ENCODE results near the gene QRFP.
"Not testable (repeated sequence)": the region's sequence is repeated elsewhere in the genome, so short reads cannot be mapped to it uniquely, and the experiment has no call there.

QRFP gene

DNA sequence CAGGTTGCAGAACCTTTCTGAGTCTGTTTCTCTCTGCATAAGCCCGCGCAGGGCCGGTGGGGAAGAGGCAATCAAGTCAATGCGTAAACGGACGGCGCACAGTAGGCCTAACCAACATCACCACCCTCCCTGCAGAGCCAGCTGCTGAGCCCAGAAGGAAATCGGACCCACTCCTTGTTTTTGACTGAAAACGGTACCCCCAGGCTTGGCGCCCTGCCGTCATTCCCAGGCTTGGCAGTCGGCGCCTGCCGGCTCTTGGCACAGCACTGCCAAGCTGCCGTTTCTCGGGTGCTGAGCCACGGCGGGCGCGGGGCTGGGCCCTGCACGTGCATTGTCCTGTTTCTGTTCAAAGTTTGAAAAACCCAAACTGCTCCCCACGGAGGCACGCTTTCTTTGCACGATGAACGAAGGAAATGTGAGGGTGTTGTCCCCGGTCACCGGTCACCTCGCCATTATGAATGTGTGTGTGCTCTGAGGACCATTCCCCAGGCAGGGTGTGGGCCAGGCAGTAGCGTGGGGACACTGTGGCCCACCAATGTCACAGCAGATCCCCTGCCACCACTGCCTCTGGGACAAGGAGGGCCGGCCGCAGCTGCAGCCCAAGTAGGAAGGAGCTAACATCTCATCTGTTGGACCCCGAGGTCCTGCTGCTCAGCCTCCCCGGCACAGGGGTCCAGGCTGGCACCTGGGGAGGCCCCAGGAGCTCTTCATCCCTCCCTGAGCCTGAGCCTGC, 22.4 kb upstream of the QRFP start:
- DNase-seq = no peak

DNA sequence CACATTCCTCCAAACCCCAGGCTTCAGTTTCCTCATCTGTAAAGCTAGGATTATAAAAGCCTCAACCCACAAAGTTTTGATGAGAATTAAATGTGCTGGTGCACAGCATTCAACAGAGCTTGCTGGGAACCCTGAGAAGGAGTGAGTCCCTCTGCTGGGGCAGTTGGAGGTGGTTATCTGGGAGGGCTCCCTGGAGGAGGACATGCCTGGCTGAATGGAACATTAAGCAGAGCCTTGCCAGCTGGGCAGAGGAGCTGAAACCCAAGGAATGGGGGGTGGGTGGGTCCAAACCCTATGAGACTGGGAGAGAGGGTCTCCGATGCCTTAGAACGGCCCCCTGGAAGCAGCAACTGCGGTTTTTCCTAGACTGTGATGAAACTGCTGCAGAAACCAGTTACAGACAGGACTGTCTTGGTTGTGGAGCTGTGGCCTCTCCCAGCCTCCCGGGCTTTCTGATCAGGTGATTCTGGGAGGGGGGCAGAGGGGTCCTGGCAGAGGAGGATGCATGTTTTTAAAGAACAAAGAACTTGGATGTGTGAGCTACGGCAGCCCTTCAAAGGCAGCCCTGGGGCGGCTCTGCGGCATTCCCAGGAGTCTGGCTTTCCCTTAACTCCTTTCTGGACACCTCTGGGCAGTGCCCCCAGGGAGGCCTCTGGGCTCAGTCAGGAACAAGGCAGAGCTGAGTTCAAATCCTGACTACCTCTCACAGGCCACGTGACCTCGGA, 21.7 kb upstream of the QRFP start:
- DNase-seq = no peak

DNA sequence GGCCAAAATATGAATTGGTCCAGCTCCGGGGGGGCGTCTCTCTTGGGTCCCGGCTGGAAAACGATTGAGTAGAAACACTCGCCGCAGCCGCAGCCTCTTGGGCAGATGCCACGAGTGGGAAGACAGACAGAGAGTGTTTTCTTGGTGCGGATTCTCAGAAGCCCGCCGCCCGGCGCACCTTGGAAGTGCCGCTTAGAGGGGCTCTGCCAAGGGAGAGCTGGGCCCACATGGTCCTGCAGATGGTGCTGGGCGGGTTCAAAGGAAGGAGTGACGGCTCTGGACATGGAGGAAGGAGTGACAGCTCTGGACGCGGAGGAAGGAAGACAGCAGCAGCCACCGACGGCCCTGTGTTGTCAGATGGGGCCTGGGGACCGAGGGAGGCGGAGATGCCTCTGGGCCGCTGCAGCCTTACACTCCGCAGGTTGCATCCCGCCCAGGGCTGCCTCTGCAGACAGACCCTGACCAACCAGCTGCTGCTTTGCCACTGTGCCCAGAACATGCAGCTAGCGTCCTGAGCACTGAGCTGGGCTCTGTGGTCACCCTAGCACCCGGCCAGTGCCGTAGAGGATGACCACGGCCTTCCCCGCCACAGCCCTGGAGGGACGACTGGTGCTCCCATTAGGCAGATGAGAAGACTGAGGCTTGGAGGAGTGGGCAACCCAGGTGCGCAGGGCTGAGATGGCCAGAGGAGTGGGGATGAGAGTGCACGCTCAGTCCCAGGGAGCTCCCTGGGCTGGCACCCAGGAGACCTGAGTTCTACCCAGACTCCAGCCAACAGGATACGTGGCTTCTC, 20.8 kb upstream of the QRFP start:
- DNase-seq = no peak

DNA sequence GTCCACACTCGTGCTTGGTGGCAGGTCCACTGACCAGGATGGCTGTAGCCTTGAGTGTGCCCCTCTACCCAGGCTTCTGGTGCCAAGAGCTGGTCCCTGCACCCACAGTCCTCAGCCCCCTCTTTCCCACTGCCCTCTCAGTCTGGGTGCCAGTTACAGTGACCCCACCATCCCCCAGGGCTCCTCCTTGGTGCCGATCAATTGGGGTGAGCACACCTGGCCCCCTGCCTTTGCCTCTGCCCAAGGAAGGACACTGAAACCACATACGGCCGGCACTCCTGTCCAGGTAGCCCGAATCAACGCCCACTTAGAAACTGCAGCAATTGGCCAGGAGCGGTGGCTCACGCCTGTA, 18.5 kb upstream of the QRFP start:
- no peak for DNase-seq

DNA sequence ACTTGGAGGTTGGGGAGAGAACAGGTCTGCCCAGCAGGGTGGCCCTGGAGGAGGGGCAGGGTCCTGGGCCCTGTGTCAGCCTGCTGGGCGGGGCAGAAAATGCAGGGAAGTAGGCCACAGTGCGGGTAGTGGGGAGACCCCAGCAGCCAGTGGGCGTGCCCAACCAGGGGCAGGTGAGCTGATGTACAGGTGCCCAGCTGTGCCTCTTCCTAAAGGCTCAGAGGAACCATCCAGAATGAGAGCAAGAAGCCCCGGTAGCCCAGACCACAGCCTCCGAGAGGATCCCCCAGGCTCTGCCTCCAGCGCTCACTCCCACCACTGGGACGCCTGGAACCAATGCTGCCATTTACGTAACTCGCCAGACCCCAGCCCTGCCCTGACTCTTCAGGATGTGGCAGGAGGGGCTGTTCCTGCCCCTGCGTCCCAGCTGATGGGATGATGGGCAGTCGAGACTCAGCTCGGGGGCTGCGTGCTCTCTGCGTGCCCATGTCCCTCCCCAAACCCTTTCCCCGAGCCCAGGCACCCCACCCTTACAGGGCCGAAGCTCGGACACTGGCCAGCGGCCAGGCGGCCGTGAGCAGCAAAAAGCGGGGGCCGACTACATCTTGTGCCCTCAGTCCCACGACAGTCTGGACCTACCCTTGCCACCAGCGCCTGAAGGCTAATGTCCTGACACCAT, 17.9 kb upstream of the QRFP start:
- no peak for DNase-seq

DNA sequence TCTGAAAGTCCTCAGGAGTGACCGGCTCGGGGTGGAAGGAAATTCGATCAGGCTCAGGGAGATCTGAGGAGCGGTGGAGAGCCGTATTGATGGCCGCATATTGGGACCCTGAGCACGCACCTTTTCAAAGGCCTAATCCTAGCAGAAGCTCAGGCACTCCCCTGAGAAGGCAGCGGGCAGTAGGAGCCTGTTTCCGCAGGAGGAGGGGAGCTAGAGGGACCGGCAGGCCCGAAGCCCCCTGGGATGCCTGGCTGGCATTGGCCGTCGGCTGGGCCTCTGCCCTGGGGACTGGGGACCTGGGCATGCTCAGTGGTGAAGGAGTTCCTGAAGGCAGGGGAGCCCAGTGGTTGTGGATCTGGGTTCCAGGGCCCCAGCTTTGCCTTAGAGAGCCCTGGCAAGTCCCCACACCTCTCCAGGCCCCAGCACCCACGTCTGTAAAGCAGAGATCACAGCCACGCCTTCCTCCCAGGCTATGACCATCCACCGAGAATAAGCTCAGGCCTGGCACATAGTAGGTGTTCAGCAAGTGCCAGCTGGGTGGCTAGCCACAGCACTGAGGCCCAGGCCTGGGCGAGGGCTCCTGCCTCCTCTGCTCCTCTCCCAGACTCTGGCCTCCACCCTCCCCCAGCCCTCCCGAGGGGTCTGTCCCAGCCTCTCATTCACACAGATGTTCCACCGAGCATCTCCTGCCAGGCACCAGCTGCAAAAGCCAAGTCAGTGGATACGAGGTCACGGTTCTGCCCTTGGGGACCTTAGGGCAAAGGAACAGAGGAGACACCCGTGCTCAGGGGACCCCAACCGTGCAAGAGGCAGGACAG, 17.2 kb upstream of the QRFP start:
- no peak for DNase-seq

DNA sequence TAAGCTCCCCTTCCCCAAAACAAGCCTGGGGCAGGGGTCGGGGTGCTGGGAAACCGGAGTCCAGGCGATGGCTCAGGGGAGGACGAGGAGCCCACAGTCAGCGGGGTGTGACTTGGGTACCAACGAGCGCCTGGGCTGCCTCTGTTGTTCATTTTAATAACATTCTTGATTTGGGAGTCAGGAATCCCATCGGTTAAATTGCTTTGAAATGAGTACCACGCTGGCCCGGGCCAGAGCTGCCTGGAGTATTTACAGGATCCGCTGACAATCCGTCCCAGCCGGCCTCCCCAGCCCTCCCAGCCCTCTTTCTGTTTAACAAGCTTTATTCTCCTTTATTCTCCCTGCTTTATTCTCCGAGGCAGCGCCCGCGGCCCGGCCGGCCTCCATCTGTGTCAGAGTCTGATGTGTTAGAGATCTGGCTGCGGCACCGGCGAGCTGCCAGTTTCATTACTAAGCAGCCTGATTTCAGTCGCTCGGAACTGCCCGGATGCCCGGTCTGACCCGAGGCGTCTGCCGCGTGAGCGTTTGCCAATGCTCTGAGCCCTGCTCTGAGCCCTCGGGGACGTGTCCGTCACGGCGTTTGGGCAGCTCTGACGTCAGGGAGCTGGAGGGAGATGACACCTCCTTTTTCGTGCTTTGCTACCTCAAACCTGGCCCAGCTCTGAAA, 16.5 kb upstream of the QRFP start:
- no peak for DNase-seq

DNA sequence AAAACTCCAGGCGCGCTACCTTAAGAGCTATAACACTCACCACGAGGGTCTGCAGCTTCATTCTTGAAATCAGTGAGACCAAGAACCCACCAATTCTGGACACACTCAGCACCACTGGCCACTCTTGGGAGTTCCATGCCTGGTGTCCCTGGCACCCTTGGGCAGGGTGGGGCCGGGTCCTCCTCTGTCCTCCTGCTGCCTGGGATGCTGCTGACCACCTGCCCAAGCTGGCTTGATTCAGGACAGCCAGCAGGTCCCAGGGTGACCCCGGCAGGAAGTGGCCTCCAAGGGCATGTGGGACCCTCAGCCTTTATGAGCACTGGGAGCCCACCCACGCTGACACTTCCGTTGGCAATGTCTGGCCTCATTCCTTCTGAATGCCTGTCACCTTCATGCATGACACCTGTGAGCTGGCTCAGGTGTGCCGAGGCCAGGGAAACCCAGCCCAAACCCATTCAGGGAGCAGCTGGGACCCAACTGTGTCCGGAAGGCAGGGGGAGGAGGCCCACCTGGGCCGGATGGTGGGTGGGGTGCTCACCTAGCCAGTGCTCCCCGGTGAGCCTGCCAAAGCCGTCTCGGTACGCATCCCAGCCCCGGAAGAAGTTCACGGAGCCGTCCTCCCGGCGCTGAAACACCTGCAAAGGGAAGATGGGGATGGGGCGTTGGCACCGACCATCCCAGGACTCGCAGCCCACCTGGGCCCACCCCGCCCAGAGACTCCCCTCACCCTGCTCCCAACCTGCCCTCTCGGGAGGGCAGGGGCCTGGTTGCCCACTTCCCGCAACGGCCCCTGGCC, 14.8 kb upstream of the QRFP start:
- DNase-seq = no peak

DNA sequence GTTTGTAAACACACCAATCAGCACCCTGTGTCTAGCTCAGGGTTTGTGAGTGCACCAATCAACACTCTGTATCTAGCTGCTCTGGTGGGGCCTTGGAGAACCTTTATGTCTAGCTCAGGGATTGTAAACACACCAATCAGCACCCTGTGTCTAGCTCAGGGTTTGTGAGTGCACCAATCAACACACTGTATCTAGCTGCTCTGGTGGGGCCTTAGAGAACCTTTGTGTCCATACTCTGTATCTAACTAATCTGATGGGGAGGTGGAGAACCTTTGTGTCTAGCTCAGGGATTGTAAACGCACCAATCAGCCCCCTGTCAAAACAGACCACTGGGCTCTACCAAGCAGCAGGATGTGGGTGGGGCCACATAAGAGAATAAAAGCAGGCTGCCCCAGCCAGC, 14.1 kb upstream of the QRFP start:
- DNase-seq = not testable (repeated sequence)

DNA sequence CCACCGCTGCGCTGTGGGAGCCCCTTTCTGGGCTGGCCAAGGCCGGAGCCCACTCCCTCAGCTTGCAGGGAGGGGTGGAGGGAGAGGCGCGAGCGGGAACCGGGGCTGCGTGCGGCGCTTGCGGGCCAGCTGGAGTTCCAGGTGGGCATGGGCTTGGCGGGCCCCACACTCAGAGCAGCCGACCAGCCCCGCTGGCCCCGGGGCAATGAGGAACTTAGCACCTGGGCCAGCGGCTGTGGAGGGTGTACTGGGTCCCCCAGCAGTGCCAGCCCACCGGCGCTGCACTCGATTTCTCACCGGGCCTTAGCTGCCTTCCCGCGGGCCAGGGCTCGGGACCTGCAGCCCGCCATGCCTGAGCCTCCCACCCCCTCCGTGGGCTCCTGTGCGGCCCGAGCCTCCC, 13.4 kb upstream of the QRFP start:
- not testable (repeated sequence) for DNase-seq

DNA sequence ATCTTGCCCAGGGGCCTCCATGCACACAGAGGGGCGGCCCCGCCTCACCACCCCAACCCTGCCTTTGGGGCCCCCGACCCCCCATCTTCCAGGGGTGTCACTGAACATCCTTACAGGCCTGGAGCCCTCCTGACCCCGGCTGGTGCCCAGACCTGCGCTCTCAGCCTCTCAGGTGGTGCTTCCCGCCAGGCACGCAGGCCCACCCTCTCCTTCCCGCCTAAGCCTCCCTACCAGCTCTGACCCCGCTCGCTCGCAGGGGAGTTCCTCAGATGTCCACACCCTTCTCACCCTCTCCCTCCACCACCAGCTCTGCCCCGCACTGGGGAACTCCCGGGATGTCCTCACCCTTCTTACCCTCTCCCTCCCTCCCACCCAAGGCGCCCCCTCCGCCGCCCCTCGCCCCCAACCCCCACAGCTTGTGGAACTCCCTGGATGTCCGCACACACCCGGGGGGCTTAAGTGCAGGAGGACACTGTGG, 12.3 kb upstream of the QRFP start:
- no peak for DNase-seq

DNA sequence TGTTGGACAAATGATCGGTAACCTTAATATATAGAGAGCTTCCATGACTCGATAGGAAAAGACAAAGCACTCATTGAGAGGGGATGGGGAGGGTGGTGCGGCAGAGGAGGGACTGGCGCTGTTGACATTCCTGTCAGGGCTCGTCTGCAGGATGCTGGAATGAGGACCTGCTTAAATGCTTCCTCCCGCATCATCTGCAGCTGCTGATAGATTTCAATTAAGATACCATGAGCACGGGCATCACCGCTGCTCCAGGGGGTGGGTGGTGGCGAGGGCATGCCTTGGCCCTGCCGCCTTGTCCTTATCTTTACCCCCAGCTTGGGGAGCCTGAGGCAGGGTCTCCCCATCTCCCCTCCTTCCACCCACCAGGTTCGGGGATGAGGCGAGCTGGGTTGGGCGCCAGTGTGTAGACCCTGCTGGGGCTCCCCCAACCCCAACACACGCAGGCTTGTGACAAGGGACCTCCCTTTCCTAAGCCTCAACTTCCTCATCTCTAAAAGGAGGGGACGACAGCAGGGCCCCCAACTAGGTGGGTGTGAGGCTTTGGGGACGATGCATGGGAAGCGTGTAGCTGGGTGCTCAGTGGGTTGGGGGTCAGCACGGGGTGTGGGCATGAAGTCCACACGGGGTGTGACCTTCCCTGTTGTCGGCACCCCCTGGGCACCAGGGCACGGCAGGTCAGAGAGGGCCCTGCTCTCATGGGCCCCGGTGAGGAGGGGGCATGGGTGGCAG, 11.7 kb upstream of the QRFP start:
- no peak for DNase-seq

DNA sequence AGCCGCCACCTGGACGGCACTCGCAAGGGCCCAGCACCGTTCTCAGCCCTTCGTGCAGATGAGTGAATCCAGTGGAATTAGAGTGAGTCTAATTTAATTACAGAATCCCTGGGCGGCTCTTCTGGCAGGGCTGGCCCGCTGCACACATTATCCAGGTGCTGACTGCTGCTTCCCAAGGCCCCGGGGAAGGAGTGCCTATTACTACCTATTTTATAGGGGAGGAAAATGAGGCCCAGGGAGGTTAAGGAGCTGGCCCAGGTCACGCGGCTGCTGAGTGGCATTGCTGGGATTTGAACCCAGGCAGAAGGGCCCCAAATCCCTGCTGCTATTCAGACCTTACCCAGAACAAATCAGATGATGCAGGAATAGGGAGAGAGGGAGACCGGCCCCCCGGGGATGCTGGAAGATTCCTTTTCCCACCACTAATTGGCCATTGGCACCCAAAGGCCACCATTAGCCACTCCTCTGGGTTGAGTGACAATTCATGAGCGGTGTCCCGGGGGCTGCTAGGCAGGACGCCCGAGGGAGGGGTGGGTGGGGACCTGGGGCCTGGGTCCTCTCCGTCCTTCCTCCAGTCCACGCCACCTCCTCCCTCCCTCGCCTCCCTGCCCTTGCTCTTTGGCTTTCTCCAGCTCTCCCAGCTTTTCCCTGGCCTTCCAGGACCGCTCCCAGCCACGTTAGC, 10.3 kb upstream of the QRFP start:
- DNase-seq = no peak

DNA sequence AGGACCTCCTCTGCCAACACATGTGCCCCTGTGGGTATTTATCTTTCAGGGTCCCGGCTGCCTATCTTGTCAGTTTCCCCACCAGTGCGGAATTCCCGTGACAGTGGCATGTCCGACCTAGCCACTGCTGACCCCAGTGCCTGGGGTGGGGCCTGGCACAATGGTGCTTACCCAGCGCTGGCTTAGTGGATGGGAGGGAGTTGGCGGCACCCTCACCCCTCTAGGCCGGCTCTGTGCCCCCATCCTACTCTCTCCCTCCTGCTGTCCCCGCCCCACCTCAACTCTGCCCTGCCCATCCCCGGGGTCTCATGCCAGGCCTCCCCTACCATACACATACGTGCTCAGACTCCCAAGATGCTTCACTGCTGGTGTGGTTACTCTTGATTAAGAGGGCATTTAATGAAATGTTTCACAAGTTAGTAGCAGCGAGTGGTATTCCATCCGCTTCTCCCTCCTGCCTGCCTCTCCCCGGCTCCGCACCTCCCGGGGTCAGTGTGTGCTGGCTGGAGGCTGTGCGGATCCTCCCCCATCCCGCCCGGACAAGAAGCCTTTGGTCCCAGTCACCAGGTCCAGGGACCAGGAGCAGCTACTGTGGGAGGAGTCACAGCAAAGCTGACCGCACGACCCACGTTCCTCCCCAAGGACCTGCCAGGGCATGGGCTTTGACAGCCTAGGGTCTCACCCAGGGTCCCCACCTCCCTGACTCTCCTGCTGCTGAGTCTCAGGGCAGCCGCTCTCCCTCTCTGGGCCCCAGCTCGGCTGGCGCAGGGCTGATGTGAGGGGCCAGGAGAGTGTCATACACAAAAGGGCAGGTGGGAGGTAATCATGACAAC, 9.5 kb upstream of the QRFP start:
- DNase-seq = no peak

DNA sequence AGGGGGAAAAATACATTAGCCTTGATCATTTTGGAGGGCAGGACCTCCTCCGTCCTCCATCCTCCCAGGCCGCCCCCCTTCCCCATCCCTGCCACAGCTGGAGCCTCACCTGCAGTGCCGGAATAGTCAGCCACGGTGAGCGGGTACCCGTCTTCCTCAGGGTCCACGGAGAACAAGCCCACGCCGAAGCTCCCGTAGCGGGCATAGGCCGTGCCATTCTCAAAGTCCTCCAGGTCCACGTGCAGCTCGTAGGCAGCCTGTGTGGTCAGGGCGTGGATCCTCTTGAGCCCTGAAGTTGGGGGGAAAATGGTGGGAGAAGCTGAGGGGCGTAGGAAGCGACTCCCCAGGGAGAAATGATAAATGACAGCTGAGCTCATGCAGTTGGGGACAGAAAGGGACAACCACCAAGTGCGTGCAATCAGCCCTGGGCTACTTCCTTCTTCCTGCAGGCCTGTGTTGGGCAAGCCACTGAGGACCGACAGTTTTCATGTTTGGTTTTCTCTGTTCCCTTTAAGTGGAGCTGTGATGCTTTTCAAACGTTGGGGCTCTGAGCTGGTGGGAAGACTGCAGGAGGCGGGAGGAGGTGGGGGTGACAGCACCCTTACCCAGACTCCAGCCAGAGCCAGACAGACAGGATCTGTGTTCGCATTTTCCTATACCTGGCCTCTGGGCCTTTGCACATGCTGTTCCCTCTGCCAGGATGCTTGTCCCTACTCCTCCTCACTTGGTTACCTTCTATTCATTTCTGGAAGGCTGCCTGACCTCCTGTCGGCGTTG, 8.7 kb upstream of the QRFP start:
- DNase-seq = no peak

DNA sequence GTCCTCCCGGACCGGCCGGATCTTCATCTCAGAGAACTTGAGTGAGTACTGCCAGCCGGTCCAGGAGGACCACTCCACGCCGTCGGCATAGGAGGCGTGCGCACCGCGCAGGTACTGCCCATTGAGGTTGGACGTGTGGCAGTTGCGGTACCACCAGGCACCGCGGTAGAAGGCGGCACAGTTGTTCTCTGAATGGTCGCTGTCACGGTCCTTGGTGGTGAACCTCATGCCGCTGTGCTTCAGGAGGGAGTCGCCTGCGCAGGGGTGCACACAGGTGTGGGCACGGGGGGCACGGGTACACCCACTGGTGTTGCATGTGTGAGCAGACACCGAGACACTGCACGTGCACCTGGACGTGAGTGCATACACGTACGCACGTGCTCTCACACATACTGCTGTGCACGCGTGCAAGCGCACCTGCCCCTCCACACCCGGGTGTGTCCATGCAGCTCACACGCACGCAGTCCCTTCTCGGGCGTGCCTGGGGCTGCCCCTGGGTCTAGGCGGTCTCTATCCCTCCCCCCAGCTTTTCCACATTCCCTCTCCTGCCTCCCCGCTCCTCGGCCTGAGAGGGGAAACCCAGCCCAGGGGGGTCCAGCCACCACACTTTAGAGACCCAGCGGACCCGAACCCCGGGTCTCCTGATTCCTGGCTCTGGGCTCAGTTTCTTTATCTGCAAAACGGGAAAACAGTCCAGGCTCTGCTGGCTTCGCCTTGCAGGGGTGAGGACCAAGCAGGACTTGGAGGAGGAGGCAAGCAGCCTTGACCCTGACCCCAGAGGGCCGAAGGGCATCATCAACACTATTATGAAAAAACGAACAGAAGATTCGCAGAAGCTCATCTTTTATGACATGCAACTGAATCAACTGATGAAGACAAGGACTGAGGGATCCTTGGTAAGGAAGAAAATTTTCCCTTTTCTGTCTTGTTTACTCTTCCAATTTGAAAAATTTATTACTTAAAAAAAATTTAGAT, 7.7 kb upstream of the QRFP start:
- DNase-seq = no peak

All from KG1 (cell line).